C1 segment of cervical spinal cord (tissue), 14 donors: ENCODE measurements around the gene MEIS2.

Experiments used
- DNase-seq, 14 donors: peaks; one replicate each; lab custom pipeline; 2025; lab: John Stamatoyannopoulos, UW

The MEIS2 gene

GRCh38 chr15:36936613-36937012, 163.7 kb downstream of the MEIS2 start:
- DNase-seq, result no peak

GRCh38 chr15:36933255-36933990, 166.9 kb downstream of the MEIS2 start:
- DNase-seq, result no peak

- DNase-seq, result no peak
Measured at GRCh38 chr15:36932070-36932469, 168.3 kb downstream of the MEIS2 start.

DNA sequence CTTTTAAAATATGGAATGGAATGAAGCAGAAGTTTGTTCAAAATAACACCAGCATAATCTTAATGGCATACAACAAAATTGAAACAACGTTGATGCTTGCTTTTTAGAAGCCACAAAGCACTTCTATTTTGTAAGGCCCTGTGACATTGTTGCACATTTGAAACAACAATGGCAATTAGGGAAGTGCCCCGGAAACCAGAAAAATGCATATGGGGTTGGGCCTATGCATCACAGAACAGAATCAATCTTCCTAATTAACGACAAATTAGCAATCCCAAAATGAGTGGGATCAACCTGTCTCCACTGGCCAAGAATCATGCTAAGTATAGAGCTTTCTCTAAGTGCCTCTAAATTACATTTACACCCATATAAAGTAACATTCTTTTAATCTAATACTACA, 168.9 kb downstream of the MEIS2 start:
- DNase-seq, result no peak

- no peak for DNase-seq
Measured at GRCh38 chr15:36926427-36926825, 173.9 kb downstream of the MEIS2 start.

- no peak for DNase-seq
Measured at GRCh38 chr15:36925653-36926426, 174.5 kb downstream of the MEIS2 start.

GRCh38 chr15:36925049-36925448, 175.3 kb downstream of the MEIS2 start:
- no peak for DNase-seq

DNA sequence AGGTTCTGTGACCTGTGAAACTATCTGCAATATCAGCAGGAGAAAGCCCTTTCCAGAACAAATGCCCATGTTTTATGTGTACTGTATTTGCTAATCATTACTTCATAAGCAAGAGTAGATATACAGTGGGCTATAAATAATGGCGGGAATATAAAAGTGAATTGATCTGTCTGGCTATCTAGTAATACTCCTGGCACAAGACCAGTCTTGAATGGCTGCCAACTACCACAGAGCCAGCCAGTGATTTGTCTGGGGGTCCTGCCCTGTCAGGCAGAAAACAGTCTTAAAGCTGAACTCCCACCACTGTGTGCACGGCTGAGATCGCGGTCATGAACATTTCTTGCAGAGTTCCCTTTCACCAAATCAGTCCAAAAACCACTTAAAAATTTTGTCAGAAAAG, 176.3 kb downstream of the MEIS2 start:
- no peak for DNase-seq

DNA sequence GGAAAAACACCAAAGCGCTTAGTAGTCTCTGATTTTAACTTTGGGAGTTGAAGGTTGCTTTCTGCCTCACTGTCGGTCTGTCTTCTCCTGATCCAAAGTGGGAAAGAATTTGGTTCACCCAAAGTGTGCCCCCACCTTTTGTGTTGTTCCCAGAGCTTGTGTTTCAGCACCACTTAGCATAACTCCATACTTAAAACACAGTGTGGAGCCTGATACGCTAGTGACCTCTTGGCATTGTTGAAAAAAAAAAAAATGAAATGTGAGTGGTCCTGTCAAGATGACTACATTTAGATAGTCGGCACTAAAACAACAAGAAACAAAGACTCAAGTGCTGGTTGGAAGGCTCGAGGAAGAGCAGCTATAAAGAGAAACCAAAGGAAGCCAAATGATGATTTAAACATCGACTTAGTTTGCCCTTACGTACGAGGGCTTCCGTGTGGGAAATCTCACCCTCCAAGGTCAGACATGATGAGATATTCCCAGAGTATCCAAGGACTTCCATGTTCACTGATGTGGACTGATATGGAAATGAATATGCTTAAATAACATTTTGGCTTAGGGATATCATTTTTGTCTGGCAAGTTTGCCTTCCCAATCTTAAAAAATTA, 178.8 kb downstream of the MEIS2 start:
- DNase-seq, result no peak

- DNase-seq, result no peak
Measured at GRCh38 chr15:36917411-36918267, 182.7 kb downstream of the MEIS2 start.

DNA sequence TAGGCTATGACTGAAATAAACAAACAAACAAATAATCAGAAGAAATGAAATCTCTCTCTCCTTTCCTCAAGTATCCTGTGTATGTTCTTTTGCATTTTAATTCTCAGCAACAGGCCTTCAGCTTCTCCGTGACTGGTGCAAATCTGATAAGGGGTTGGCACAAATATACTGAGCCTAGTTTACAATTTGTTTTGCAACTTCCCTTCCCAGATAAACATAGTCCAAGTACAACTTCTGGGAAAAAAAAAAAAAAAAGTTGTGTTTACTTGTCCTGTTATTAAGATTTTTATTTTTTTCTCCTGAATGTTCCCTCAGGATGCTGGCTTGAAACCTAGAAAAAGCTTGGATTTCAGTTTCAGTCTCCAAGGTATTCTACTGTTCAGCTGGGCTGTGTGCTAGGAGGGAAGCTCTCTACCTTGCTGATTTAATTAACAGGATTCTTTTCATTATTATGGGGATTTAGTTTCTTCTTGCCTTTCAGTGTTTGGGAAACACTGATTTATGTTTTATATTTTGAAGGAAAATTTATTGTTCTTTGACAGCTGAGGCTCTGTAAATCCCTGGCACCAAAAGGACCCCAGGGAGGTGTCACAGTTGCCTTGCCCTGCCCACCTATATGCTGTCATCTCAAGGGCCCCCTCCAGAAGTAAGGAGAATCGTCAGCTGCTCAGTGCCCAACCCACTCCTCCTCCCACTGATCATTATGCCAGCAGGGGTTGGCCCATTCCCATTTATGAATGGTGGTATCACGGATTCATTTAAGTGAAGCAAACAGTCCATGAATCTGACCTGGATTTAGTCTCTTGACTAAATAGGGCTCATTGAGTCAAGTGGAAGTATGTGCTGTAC, 185.2 kb downstream of the MEIS2 start:
- no peak for DNase-seq

DNA sequence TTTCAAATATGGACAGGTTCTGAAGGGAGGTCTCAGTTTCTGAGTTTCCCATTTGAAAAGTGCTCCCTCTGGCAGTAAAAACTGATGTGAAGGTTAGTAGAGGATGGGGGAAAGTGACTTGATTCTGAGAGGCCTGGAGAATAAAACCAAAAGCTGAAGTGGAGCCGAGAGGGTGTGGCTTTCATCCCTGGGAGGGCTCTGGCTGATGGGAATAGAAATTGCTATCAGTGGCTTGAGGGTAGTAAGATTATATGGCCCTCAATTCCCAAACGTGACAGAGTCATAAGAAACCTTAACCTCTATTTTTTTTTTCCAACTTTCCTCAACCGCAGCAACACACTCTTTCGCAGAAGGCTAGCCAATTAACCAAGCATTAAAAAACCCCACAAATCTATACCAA, 185.9 kb downstream of the MEIS2 start:
- no peak for DNase-seq

GRCh38 chr15:36912311-36912712, 188.0 kb downstream of the MEIS2 start:
- DNase-seq, result no peak

DNA sequence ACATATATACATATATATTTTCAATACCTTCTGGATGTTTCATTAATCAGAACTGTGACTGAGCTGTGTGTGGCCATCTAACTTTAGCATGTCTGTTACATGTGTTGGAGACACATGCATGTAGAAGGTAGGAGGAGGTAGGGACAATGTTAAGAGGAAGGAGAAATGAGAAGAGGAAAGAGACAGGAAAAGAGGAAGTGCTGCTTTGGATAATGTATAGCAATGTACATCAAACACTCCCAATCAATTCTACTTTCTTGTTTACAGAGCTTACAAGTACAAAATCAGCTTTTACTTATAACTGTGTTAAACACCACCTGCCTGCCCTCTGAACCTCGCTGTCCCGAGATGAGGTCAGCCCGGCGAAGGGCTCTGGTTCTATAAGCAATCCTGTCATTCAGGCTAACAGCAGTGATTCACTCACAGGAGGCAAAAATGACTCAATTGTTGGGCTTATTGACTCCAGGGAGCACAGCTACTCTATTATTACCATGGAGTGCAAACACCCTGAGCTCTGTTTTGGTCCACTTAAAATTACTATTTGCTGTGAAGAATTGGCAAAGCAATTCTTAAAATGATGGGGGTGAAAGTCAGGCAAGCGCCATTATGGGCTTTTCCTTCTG, 188.9 kb downstream of the MEIS2 start:
- peak in 1 of 14 donors; percentile 29 for DNase-seq

- DNase-seq, result no peak
Measured at GRCh38 chr15:36908991-36909390, 191.4 kb downstream of the MEIS2 start.

- DNase-seq, result no peak
Measured at GRCh38 chr15:36907295-36907694, 193.1 kb downstream of the MEIS2 start.

GRCh38 chr15:36905908-36906307, 194.4 kb downstream of the MEIS2 start:
- DNase-seq, result no peak

DNA sequence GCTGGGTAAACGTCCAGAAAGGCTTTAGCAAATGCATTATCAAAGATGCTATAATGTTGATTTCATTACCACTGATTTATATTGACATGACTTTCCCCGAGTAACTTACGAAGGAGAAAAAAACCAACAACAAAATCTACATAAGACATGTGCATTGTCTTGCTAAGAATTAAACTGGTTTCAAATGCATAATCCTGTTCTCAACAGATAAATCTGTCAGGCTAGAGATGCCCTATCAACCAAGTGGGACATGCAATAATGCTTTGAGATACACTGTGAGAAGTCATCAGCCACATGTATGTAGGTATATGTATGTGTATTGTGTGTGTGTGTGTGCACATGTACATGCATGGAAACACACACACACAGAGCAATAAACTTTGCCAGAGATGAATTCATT, 195.6 kb downstream of the MEIS2 start:
- no peak for DNase-seq

DNA sequence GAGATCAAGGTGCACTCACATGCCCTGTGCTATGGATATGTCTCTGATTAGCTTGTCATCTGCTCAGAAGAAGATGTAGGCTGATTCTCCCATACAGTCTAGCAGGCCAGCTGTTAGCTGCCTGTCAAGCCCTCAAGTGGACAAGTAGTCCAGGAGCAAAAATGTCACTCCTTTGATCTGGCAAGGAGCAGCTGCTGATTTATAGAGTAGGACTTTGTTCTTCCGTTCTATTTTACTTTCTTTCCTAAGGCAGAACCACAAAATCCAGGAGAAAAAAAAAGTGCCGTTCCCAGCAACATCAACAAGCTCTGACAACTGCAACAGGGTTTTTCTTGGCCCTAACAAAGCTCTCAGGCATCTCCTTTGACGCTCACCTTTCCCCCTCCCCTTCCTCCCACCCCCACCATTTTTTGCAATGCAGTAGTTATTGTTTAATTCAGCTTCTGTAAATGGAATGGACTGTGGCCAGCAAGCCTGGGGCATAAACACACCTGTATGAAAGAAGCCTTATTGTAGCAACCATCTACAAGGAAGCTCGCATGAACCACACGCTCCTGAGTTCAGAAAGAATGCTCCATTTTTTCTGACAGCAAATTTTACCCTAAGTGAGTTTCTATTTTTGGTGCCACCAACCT, 196.3 kb downstream of the MEIS2 start:
- DNase-seq, result no peak

- DNase-seq, result no peak
Measured at GRCh38 chr15:36903195-36903594, 197.2 kb downstream of the MEIS2 start.
